ENCODE measurements around the gene PSMD13.
"Not testable (repeated sequence)": the region's sequence is repeated elsewhere in the genome, so short reads cannot be mapped to it uniquely, and the experiment has no call there.

Gene PSMD13

DNA sequence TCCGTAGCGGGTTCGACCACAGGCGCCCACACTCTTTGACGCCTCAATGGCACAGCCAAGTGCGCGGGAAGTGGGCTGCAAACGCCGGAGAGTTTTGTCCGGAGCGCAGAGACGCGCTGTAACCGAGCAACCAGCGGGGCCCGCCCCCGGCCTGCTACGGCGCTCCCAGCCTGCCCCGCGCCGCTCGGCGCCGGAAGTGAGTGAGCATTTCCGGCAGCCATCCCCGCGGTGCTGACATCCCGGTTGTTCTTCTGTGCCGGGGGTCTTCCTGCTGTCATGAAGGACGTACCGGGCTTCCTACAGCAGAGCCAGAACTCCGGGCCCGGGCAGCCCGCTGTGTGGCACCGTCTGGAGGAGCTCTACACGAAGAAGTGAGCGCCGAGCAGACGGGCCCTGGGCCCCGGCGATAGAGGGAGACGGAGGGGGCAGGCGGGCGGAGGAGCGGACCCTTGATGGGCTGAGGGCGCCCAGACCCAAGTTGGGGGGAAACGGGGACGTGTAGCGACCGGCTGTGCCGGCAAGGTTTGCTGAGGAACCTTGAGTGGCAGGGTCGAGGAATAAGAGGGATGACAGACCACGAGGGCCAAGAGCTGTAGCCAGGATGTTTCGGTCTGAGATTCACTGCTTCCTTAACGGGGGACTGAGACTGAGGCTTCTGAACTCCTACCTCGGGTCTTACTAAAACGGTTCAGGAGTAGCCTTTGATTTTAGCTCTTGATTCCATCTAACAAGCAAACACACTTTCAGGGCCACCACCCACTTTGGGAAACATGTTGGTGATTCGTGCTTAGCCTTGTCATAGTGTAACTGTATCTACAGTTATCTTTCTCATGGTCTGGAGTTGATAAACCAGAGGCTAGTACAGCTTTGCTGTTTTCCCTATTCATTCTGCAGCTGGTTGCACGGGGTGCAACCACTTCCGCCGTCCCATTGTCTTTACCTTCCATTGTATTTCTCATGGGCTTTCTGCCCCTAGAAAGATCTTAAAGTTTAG lies at the start of gene PSMD13:
Gene PSMD13, plus strand, starts transcription at position 203 of the 994 bp plus-strand sequence. Its CDS starts 74 bp downstream, at position 277.
- DNase-seq, result peak; percentile 87 to 88

DNA sequence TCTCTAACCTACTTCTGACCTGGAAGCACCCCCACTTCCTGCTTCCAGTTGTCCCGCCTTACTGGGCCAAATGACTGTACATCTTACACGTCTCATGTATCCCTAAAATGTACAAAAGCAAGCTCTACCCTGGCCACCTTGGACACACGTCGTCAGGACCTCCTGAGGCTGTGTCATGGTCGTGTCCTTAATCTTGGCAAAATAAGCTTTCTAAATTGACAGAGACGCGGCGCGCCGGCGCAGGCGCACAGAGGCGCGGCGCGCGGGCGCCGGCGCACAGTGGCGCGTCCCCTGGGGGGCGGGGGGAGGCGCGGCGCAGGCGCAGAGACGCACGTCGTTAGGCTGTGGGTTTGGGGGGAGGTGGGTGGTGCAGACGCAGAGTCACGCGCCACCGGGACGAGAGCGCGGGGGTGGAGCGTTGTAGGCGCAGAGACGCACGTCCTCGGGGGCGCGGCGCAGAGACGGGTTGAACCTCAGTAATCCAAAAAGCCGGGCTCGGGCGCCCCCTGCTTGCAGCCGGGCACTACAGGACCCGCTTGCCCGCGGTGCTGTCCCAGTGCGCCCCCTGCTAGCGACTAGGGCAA lies 47.5 kb upstream of the PSMD13 start:
- DNase-seq, result not testable (repeated sequence)

DNA sequence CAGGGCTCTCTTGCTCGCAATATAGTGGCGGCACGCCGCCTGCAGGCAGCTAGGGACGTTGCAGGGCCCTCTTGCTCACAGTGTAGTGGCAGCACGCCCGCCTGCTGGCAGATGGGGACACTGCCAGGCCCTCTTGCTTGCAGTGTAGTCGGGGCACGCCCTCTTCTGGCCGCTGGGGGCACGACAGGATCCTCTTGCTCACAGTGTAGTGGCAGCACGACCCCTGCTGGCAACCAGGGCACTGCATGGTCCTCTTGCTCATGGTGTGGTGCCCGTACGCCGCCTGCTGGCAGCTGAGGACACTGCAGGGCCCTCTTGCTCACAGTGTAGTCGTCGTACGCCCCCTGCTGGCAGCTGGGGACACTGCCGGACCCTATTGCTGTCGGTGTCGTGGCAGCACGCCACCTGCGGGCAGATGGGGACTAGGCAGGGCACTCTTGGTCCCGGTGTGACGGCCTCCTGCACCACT lies 46.9 kb upstream of the PSMD13 start:
- peak in 1 of 2 donors; percentile 62 for DNase-seq

DNA sequence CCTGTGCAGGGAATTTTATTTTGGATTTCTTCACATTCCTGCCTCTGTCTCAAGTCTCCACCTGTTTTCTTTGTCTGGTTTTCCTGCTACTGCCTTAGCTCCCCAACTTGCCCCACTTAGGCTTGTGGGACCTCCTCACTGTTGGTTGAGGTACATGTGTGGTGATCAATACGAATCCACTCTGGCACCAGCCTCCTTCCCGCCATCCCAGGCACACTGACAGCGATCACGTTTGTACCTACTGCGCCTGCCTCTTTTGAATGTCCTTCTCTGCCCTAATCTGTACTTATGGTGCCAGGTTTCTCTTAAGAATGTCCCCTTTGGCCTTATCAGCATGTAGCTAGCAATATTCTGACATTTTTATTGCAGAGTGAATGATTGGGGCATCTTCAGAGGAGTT lies 46.2 kb upstream of the PSMD13 start:
- not testable (repeated sequence) for DNase-seq

DNA sequence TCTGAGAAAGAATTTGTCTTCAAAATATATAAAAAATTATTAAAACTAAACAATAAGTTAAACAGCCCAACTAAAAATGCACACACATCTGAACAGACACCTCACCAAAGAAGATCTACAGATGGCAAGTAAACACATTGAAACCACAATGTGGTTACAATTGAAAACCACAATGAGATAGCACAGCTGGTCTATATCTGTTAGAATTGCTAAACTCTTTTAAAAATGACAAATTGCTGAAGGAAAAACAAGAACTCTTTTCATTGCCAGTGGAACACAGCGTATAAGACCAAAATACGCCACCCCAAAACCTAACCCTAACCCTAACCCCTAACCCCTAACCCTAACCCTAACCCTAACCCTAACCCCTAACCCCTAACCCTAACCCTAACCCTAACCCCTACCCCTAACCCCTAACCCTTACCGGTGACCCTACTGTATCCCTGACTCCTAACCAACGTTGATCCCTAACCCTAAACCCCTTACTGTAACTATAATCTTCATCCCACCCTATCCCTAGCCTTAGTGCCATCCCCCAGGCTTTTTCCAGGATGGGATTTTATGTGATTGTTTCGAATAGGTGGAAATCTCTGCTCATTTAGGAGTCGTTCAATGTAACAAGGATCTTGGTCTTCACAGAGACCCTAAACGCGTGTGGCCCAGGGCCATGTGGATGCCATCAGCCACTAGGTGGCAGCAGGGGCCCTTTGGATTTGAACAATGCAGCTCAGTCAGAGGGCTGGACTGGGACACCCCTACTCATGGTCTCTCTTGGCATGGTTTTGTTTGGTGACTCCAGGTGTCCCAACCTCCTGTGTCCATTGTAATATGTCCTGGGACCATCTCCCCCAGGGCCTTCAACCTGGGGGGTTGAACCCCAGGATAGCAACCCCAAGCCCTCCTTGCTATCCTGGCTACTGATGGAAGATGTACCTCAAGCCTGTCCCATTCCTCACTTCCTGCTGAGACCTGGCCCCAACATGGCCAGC lies 45.0 kb upstream of the PSMD13 start:
- DNase-seq, result peak; percentile 40 to 54

DNA sequence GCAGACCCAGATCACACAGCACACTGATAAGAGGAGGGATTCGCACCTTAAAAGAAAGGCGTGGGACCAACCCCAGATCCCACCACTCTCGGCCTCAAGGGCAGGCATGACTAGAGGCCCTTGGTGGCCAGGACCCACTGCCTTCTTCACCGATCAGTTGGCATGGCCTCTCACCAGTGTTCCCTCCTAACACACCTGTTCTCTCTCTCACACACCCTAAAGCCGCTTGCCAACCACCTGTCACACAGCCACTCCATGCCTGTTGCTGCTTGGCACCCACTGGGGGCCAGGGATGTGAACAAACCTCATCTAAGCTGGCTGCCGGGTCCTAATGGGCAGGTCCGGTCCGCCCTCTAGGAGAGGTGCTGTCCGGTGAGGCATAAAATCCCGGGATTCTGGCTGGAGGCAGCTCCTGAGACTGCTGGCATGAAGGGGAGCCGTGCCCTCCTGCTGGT lies 44.1 kb upstream of the PSMD13 start, which contains the start of gene SCGB1C1:
Gene SCGB1C1, plus strand, starts transcription at position 405 of the 455 bp plus-strand sequence. Its CDS starts 22 bp downstream, at position 427.
- DNase-seq, result not testable (repeated sequence)

DNA sequence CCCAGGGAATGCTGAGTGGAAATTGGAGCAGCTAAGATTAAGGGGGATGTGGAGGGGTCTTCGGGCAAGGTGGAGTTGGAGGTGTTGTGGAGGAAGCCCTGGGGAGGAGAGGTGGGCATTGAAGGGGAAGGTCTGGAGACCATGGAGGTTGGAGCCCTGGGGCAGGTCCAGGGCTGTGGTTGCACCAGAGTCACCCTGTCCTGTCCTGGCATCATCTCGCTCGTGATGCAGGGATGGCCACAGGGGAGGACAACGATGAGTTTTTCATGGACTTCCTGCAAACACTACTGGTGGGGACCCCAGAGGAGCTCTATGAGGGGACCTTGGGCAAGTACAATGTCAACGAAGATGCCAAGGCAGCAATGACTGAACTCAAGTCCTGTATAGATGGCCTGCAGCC lies 43.3 kb upstream of the PSMD13 start:
- DNase-seq, result peak in 1 of 2 donors; percentile 11

DNA sequence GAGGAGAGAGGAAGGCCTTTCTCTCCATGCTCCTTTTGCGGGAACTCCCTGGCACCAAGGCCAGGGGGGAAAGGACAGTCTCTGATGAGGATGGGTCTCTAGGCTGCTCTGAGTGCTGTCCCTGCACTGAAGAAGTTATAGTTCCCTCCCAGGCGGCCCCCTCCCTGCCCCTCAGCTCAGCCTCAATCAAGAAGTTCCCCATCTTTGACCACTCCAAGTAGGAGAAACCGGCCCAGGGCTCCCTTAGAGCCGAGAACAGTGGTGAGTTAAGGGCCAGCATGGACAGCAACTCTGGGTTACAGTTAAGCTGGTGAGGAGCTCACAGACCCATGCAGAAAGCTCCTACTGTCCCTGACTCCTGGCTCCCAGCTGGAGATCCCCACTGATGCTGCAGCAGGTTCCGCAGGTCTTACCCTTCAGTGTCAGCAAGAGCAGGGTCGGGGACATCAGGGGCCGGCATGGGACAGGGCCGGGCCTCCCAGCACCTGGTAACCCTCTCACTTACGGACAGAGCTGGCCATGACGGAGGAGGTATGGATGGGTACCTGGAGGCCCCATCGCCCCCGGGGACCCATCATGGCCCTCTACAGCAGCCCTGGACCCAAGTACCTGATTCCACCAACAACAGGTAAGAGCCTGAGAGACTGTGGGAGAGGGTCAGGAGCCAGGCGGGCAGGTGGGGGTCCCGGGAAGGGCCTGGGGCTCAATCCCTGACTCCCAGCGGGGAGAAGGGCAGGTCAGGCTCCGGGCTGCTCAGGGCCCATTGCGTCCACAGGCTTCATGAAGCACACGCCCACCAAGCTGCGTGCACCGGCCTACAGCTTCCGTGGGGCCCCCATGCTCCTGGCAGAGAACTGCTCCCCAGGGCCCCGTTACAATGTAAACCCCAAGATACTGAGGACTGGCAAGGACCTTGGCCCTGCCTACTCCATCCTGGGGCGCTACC lies 39.7 kb upstream of the PSMD13 start:
- DNase-seq, result peak in 1 of 2 donors; percentile 10

DNA sequence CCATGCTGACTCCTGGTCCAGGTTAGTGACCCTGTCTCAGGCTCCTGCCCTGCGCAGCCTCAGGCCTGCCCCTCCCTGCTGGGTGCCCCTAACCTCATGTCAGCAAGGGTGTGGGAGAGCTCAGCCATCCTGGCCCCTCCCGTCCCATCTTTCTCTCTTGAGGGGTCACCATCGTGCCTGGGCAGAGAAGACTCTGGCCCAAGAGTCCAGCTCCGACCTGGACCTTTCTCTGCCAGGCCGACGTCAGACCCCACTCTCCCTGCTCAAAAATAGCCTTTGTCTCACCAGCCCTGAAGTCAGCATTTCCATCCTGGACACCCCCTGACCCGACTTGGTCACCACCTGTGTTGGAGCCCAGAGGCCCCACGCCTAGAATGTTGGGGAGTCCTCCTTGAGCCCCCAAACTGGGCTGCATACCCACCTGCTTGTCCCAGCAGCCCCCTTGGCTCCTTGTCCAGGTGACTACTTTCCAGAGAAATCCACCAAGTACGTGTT lies 39.0 kb upstream of the PSMD13 start:
- peak in 1 of 2 donors; percentile 8 for DNase-seq

DNA sequence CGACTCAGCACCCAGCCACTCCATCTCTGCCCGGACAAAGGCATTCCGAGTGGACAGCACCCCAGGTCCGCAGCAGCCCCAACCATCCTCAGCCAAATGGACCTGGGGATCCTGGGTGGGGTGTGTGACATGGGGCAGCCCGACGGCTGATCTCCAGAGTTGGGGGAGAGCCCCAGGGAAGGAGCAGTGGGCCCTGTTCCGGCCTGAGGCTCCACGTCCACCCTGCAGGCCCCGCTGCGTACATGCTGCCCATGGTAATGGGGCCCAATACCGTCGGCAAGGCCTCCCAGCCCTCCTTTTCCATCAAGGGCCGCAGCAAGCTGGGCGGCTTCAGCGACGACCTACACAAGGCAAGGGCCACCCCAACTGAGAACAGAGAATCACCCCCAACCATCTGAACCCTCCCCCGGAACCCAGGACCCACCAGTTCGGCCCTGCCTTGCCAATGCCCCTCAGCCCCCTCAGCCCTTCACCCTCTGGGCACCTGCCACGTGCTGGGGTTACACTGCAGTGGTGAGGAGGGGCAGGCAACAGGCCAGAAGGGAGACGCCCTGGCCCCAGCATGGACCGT lies 38.5 kb upstream of the PSMD13 start:
- no peak for DNase-seq

DNA sequence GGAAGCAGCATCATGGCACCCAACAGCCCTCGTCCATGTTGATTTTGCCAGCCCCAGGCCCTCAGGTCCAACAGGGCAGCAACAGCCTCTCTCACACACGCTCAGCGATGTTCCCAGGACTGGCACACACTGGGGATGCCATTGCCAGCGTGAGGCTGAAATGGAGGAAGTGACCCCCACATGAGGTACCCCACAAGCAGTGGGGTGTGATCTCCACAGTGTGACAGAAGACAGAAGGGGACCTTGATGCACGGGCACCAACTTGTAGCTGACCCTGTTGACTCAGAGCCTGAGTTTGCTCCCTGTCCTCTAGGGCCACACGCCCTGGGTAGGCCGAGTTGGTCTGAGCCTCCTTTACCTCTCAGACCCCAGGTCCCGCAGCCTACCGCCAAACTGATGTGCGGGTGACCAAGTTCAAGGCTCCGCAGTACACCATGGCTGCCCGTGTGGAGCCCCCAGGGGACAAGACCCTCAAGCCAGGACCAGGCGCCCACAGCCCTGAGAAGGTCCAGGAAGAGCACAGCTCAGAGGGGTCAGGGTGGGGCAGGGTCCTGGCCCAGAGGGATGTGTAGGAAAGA lies 37.7 kb upstream of the PSMD13 start:
- DNase-seq, result peak in 1 of 2 donors; percentile 9

DNA sequence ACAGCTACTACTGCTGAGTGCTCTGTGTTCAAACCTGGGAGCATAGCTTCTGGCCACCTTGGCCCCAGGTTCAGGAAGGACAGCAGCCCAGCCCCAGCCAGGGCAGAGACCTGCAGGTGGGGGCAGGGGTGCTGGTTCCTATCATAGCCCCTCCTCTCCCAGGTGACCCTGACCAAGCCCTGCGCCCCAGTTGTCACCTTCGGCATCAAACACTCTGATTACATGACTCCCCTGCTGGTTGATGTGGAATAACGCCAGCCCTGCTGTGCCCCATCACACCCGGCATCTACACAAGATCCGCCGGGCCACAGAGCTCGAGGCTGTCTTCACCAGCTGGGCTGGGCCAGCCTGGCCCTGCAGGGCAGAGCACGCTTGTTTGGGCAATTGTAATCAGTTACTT lies 37.0 kb upstream of the PSMD13 start:
- peak in 1 of 2 donors; percentile 10 for DNase-seq

DNA sequence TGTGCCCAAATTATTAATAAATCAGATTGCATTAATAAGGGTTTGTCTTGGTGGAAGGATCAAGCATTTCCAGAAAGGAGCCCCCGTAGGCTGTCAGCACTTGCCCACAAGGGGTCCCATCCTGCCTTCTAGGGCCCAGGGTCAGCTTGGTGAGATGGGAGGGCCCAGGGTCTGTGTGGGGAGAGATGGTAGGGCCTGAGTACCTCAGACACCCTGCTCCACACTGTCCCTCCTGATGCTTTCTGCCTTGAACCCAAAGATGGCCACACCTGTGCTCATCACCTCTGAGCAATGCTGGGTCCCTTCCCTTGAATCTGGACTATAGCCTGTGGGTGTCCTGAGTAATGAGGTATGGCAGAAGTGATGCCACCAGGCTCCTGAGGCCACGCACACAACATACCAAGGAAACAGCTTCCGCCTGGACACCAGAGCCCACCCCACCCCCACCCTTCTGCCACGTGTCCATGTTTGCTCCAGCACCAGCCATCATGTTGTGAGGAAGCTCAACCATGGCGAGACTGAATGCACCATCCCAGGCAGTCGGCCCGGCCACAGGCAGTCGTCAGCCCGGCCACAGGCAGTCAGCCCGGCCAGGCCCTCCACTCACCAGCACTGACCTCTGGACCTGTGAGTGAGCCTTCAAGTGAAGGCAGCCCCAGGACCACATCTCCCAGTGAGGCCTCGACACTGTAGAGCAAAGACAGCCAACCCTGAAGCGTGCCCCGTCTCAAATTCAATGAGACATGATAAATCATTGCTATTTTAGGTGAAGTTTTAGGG lies 36.4 kb upstream of the PSMD13 start:
- no peak for DNase-seq

DNA sequence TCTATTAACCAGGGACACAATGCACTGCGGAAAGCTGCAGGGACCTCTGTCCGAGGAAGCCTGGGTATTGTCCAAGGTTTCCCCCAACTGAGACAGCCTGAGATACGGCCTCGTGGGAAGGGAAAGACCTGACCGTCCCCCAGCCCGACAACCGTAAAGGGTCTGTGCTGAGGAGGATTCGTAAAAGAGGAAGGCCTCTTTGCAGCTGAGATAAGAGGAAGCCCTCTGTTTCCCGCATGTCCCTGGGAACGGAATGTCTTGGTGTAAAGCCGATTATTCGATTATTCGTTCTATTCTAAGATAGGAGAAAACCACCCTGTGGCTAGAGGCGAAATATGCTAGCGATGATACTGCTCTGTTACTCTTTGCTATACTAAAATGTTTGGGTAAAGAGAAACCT lies 34.8 kb upstream of the PSMD13 start:
- DNase-seq, result no peak

DNA sequence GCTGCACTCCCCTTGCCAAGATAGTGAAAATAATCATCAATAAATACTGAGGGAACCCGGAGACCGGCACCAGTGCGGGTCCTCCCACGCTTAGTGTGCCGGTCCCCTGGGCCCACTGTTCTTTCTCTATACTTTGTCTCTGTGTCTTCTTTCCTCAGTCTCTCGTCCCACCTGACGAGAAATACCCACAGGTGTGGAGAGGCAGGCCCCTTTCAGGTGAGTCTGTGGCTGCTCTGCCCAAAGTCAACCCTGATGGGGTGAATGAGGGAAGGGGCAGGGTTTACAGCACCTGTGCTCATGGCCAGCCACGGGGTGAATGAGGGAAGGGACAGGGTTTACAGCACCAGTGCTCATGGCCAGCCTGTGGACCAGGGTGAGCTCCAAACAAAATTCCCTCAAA lies 34.3 kb upstream of the PSMD13 start:
- no peak for DNase-seq

DNA sequence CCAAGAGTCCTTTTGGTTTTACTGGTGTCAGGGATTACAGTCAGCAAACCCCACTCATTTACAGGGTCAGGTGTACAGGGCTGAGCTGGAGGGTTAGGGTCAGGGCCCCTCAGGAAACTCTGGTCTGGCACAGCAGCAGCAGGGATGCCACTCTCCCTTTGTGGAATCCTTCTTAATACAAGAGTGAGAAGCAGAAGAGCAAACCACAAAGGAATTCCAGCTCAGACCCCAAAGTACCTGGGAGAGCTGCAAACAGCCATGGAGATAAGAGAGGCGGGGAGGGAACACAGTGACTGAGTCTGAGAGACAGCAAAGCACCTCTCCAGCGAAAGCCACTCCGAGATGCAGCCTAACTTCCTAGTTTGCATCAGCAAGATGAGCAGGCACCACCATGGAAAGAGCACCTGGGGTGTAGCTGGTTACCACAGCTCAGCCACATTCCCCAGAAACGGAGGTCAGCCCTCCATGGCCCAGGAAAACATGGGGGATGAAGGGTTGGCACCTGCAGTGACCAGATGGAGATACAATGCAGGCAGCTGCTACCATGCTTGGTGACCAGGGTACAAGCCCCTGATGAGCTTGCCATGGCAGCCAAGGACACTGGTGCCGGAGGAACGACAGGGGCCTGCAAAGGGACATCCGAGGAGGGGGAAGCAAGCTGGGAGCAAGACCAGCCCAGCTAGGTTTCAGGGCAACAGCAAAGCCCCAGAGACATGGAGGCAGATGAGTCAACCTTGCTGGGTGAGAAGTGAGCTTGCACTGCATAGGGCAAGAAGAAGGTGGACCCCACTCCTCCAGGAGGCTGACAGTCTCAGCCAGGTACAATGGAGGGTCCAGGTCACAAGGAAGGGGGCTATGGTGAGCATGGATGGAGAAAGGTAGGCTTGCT lies 33.5 kb upstream of the PSMD13 start:
- DNase-seq, result no peak

DNA sequence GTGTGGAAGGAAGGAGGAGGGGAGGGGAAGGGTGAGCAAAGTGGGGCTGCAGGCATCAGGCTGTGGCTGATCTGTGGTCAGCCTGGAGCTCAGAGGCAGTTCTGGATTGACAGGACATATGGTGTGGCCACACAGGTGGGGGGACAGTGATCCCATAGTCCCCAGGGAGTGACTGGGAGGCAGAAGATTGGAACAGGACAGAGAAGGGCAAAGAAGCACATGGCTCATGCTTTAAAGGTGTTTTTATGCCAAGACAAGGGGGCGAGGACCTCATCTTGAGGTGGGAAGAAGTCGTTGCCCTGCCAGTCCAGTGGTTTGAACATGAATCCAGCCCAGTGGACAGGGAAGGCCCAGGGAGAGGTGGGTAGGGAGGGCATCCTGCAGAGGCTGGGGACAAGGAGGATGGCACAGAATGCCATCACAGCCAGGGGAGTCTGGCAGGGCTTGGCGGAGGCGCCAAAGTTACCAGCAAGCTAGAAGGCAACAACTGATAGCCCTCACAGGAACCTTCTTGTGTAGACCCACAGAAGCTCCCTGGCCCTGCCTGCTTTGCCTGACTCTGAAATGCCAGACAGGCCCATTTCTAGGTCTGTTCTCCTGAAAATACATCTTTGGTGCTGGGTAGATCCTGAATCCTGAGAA lies 32.7 kb upstream of the PSMD13 start:
- no peak for DNase-seq
